Endodermal cell (in vitro differentiated cells): Measurements from ENCODE around the gene PTBP1. TPM values are rescaled to one million over a fixed set of nuclear protein-coding genes. Genes with fewer than 3 reads are reported as not detected.

Experiments
- DNase-seq: peaks from one replicate; pipeline ENCODE4 v3.0.0-alpha.2; 2017
- H3K27ac ChIP-seq: 2 replicates; pipeline ENCODE4 v1.5.1; 2013; ENCODE audit warnings: mild to moderate bottlenecking, low read depth, low read length, moderate library complexity
- H3K27me3 ChIP-seq: 2 replicates; pipeline ENCODE4 v1.6.1; 2013; ENCODE audit warnings: mild to moderate bottlenecking, low read length, moderate library complexity; ENCODE audit not compliant: insufficient read depth, control insufficient read depth, poor library complexity, severe bottlenecking
- H3K36me3 ChIP-seq: 2 replicates; pipeline ENCODE4 v1.7.0; 2013; ENCODE audit warnings: mild to moderate bottlenecking, low read length, moderate library complexity; ENCODE audit not compliant: control insufficient read depth, insufficient read depth
- H3K4me1 ChIP-seq: one replicate; pipeline ENCODE4 v1.7.0; 2013; ENCODE audit warnings: low read length; ENCODE audit not compliant: control insufficient read depth, insufficient read depth
- H3K4me3 ChIP-seq: 2 replicates; pipeline ENCODE4 v1.5.1; 2013; ENCODE audit warnings: mild to moderate bottlenecking, low read length, moderate library complexity
- H3K9ac ChIP-seq: 2 replicates; pipeline ENCODE4 v1.6.1; 2013; ENCODE audit warnings: mild to moderate bottlenecking, low read length, moderate library complexity; ENCODE audit not compliant: poor library complexity, severe bottlenecking; ENCODE audit errors: extremely low read depth
- H3K9me3 ChIP-seq: 2 replicates; pipeline ENCODE4 v1.6.1; 2013; ENCODE audit warnings: mild to moderate bottlenecking, low read length, moderate library complexity; ENCODE audit not compliant: control insufficient read depth
- H3K27ac Mint-ChIP-seq: 2 replicates; pipeline ENCODE4 v1.8.0; 2020; ENCODE audit warnings: mixed read lengths
- H3K27me3 Mint-ChIP-seq: 2 replicates; pipeline ENCODE4 v1.8.0; 2021; ENCODE audit warnings: mild to moderate bottlenecking, mixed read lengths; ENCODE audit not compliant: insufficient read depth
- H3K36me3 Mint-ChIP-seq: 2 replicates; pipeline ENCODE4 v1.8.0; 2020; ENCODE audit warnings: low read depth, mixed read lengths
- H3K4me1 Mint-ChIP-seq: 2 replicates; pipeline ENCODE4 v1.8.0; 2020; ENCODE audit warnings: mixed read lengths
- H3K4me3 Mint-ChIP-seq: 2 replicates; pipeline ENCODE4 v1.8.0; 2020; ENCODE audit warnings: mild to moderate bottlenecking, moderate library complexity, mixed read lengths
- H3K9me3 Mint-ChIP-seq: 2 replicates; pipeline ENCODE4 v1.8.0; 2020; ENCODE audit warnings: mild to moderate bottlenecking, mixed read lengths
- WGBS, 2 experiments: methylation state at CpG; one replicate each; pipeline versions ENCODE4 v1.1.5 to v1.1.7; 2013; ENCODE audit warnings: missing lambda C conversion rate in 2 of 2, mixed read lengths in 1 of 2; ENCODE audit not compliant: insufficient coverage in 1 of 2, insufficient read length in 1 of 2; 5-methylcytosine and 5-hydroxymethylcytosine counted together
- microRNA-seq: library from miRNA; unstranded; fragments of <30 nt; microRNA quantifications from one replicate; pipeline ENCODE4 v1.2.0, GENCODE V29; 2020; ENCODE audit warnings: borderline microRNAs expressed
- total RNA-seq, 2 donors: library from RNA; stranded (reverse); fragmentation: NEBNext Ultra II Directional in 1 of 2; extraction: Animal tissue kit (Norgen Biotek cat#: 25700) in 1 of 2; gene quantifications; 2 replicates in 1 of 2; 3 replicates in 1 of 2; pipeline ENCODE4 v1.2.1, GENCODE V29; 2021
- TF ChIP-seq, protein P1 (sequence below): fragments of 200-600 bp; sonication (generic); conservative IDR thresholded peaks from 2 replicates; pipeline ENCODE4 v1.5.0; 2021; ENCODE audit warnings: antibody characterized with exemption, mild to moderate bottlenecking

PTBP1 gene
- total RNA-seq, 2 donors from 2014 or later: 647 to 694 TPM

GRCh38 chr19:858868-859843 is 61.9 kb downstream of the PTBP1 start, which contains the start of gene CFD:
Gene CFD (plus strand): TSS chr19:859664. CDS start chr19:859690, 26 bp downstream.
- DNase-seq: no peak
- no peak within 1 kb of the TSS for H3K27ac Mint-ChIP-seq
- H3K9me3 Mint-ChIP-seq: no peaks in the 10 kb centered on the region
- Histone ChIP-seq H3K4me1 (no peaks in the 10 kb centered on the region), H3K9me3 (no peaks in the 10 kb centered on the region), H3K9ac (no peak within 1 kb of the TSS), H3K27ac (no peak within 1 kb of the TSS), H3K36me3 (no peaks in the 10 kb centered on the region), H3K4me3 (no peak within 1 kb of the TSS), H3K27me3 (peaks cover 25% of the 10 kb centered on the region)
- no peaks in the 10 kb centered on the region for H3K36me3 Mint-ChIP-seq
- TF ChIP-seq, protein P1, sequence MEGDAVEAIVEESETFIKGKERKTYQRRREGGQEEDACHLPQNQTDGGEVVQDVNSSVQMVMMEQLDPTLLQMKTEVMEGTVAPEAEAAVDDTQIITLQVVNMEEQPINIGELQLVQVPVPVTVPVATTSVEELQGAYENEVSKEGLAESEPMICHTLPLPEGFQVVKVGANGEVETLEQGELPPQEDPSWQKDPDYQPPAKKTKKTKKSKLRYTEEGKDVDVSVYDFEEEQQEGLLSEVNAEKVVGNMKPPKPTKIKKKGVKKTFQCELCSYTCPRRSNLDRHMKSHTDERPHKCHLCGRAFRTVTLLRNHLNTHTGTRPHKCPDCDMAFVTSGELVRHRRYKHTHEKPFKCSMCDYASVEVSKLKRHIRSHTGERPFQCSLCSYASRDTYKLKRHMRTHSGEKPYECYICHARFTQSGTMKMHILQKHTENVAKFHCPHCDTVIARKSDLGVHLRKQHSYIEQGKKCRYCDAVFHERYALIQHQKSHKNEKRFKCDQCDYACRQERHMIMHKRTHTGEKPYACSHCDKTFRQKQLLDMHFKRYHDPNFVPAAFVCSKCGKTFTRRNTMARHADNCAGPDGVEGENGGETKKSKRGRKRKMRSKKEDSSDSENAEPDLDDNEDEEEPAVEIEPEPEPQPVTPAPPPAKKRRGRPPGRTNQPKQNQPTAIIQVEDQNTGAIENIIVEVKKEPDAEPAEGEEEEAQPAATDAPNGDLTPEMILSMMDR: no peak
- peaks cover 45% of the 10 kb centered on the region for H3K27me3 Mint-ChIP-seq
- H3K4me3 Mint-ChIP-seq: peak within 1 kb of the TSS; percentile 28
- H3K4me1 Mint-ChIP-seq: no peaks in the 10 kb centered on the region
- 83 to 86% methylated on average over 11 to 23 of the region's 24 CpGs for WGBS, 2 experiments

DNA sequence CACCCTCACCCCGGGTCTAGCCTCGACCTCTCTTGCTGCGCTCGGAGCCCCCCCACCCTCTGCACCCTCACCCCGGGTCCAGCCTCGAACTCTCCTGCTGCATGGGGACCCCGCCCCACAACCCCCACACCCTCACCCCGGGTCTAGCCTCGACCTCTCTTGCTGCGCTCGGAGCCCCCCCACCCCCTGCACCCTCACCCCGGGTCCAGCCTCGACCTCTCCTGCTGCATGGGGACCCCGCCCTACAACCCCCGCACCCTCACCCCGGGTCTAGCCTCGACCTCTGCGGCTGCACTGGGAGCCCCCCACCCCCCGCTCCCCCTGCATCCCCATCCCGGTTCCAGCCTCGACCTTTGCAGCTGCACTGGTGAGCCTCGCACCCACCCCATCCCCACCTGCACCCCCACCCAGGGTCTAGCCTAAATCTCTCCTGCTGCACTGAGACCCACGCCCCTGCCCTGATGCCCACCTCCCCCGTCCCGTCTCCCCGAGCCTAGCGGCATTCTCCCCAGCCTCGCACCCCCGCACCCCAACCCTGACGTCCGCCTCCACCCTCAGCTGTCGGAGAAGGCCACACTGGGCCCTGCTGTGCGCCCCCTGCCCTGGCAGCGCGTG is 64.0 kb downstream of the PTBP1 start:
- no peak overlapping the region for H3K4me3 ChIP-seq
- Mint-ChIP-seq H3K4me3 (no peak overlapping the region), H3K4me1 (no peaks in the 10 kb centered on the region), H3K27me3 (peaks cover 45% of the 10 kb centered on the region), H3K36me3 (peaks cover 4% of the 10 kb centered on the region), H3K9me3 (no peaks in the 10 kb centered on the region), H3K27ac (no peak overlapping the region)
- TF ChIP-seq, protein P1: no peak
- no peak overlapping the region for H3K27ac ChIP-seq
- 48 to 53% methylated on average over 7 to 20 of the region's 35 CpGs for WGBS, 2 experiments
- H3K9ac ChIP-seq: no peak overlapping the region
- H3K36me3 ChIP-seq: no peaks in the 10 kb centered on the region
- no peak for DNase-seq
- H3K4me1 ChIP-seq: no peaks in the 10 kb centered on the region
- peaks cover 25% of the 10 kb centered on the region for H3K27me3 ChIP-seq
- no peaks in the 10 kb centered on the region for H3K9me3 ChIP-seq

Small RNA genes lying within 50 kb of the gene (microRNA-seq; reads per million reads assigned to microRNA genes)
- gene MIR3187 (1.3 reads per million), gene MIR4745 (not detected)

Other genes with a start within 250 kb of the PTBP1 start
- 100 to 1,000 TPM; 808 to 833 TPM for gene BSG, start 224.9 kb upstream of the PTBP1 start, total RNA-seq
- gene HCN2, start 207.6 kb upstream of the PTBP1 start, total RNA-seq: under 1 TPM; 0.15 to 0.75 TPM
- gene POLRMT, start 163.9 kb upstream of the PTBP1 start, total RNA-seq: 10 to 100 TPM; 76.6 to 86.4 TPM
- gene FGF22, start 157.6 kb upstream of the PTBP1 start, total RNA-seq: under 1 TPM; 0.81 to 0.82 TPM
- 10 to 100 TPM; 49.1 to 66.4 TPM for gene RNF126, start 134.2 kb upstream of the PTBP1 start, total RNA-seq
- gene FSTL3, start 121.1 kb upstream of the PTBP1 start, total RNA-seq: 10 to 100 TPM in 1 of 2 donors, 1 to 10 TPM in 1; 9.8 to 14.1 TPM
- gene PRSS57, start 102.0 kb upstream of the PTBP1 start, total RNA-seq: not detected
- gene PALM, start 88.5 kb upstream of the PTBP1 start, total RNA-seq: 10 to 100 TPM; 32.9 to 40.8 TPM
- gene MISP, start 46.3 kb upstream of the PTBP1 start, total RNA-seq: under 1 TPM in 1 of 2 donors, not detected in 1; 0.11 TPM
- gene PLPPR3, start 24.5 kb downstream of the PTBP1 start, total RNA-seq: 100 to 1,000 TPM; 110 to 111 TPM
- 1 to 10 TPM; 2.5 to 3.7 TPM for gene AZU1, start 30.4 kb downstream of the PTBP1 start, total RNA-seq
- not detected for gene PRTN3, start 43.5 kb downstream of the PTBP1 start, total RNA-seq
- gene ELANE, start 54.9 kb downstream of the PTBP1 start, total RNA-seq: not detected
- 1 to 10 TPM in 1 of 2 donors, under 1 TPM in 1; 0.38 to 1.1 TPM for gene CFD, start 62.2 kb downstream of the PTBP1 start, total RNA-seq
- gene MED16, start 95.7 kb downstream of the PTBP1 start, total RNA-seq: 10 to 100 TPM; 75.8 to 92.4 TPM
- gene RNU6-9, start 96.0 kb downstream of the PTBP1 start, total RNA-seq: not detected
- 10 to 100 TPM; 61.1 to 64.7 TPM for gene R3HDM4, start 115.8 kb downstream of the PTBP1 start, total RNA-seq
- under 1 TPM in 1 of 2 donors, not detected in 1; 0.73 TPM for gene KISS1R, start 119.9 kb downstream of the PTBP1 start, total RNA-seq
- 100 to 1,000 TPM; 121 to 124 TPM for gene ARID3A, start 128.6 kb downstream of the PTBP1 start, total RNA-seq
- 10 to 100 TPM; 68.6 to 85.6 TPM for gene WDR18, start 186.9 kb downstream of the PTBP1 start, total RNA-seq
- gene GRIN3B, start 203.0 kb downstream of the PTBP1 start, total RNA-seq: 1 to 10 TPM; 2.0 TPM
- gene TMEM259, start 223.7 kb downstream of the PTBP1 start, total RNA-seq: 100 to 1,000 TPM; 157 to 176 TPM
- not detected for gene RNU6-2, start 224.1 kb downstream of the PTBP1 start, total RNA-seq
- gene CNN2, start 229.2 kb downstream of the PTBP1 start, total RNA-seq: 100 to 1,000 TPM; 426 to 469 TPM
- 10 to 100 TPM; 67.2 to 68.7 TPM for gene ABCA7, start 242.7 kb downstream of the PTBP1 start, total RNA-seq